GM18508 (cell line): Measurements from ENCODE around the gene UGP2.

Source experiments
- ATAC-seq: cut with Tn5 transposase; IDR thresholded peaks from one replicate; pipeline ENCODE4 v1.9.1; 2021; ENCODE audit warnings: moderate number of reproducible peaks; ENCODE audit not compliant: insufficient read depth, unreplicated experiment

The UGP2 gene

GRCh38 chr2:63861220-63861822, 19.6 kb downstream of the UGP2 start:
- ATAC-seq, result no peak

GRCh38 chr2:63862806-63863205, 21.1 kb downstream of the UGP2 start:
- no peak for ATAC-seq

GRCh38 chr2:63863707-63864106, 22.0 kb downstream of the UGP2 start:
- no peak for ATAC-seq

- ATAC-seq, result no peak
Measured at GRCh38 chr2:63865159-63865799, 23.6 kb downstream of the UGP2 start.

- ATAC-seq, result peak; percentile 54
Measured at GRCh38 chr2:63866009-63866709, 24.5 kb downstream of the UGP2 start.

- ATAC-seq, result no peak
Measured at GRCh38 chr2:63870679-63871078, 29.0 kb downstream of the UGP2 start.

- no peak for ATAC-seq
Measured at GRCh38 chr2:63871864-63872263, 30.2 kb downstream of the UGP2 start.

GRCh38 chr2:63872571-63873328, 31.1 kb downstream of the UGP2 start:
- ATAC-seq, result no peak

GRCh38 chr2:63874204-63875130, 32.8 kb downstream of the UGP2 start:
- ATAC-seq, result no peak

- no peak for ATAC-seq
Measured at GRCh38 chr2:63875131-63875527, 33.4 kb downstream of the UGP2 start.

- ATAC-seq, result no peak
Measured at GRCh38 chr2:63875559-63876245, 34.0 kb downstream of the UGP2 start.

GRCh38 chr2:63876311-63876710, 34.6 kb downstream of the UGP2 start:
- no peak for ATAC-seq

- ATAC-seq, result no peak
Measured at GRCh38 chr2:63878486-63878885, 36.8 kb downstream of the UGP2 start.

- no peak for ATAC-seq
Measured at GRCh38 chr2:63879876-63880433, 38.3 kb downstream of the UGP2 start.

GRCh38 chr2:63880625-63881024, 38.9 kb downstream of the UGP2 start:
- no peak for ATAC-seq

GRCh38 chr2:63881205-63881604, 39.5 kb downstream of the UGP2 start:
- ATAC-seq, result no peak

GRCh38 chr2:63882395-63883105, 40.9 kb downstream of the UGP2 start:
- ATAC-seq, result no peak

GRCh38 chr2:63886445-63886844, 44.7 kb downstream of the UGP2 start:
- ATAC-seq, result no peak
